SK-N-SH (cell line): ENCODE results near the gene ARHGAP25. TPM values are rescaled to one million over a fixed set of nuclear protein-coding genes. Genes with fewer than 3 reads are reported as not detected.

Experiments
- CTCF ChIA-PET: fragments of 300-600, 350-600 bp; formaldehyde crosslinking; extraction: SDS; loops from one replicate; lab custom pipeline; 2021; lab: Yijun Ruan, JAX
- POLR2A ChIA-PET: fragments of 350-600 bp; sonication (Branson Sonifier 250); formaldehyde crosslinking; extraction: SDS; loops from one replicate; lab custom pipeline; 2020; ENCODE audit warnings: antibody characterized with exemption, inconsistent platforms; lab: Yijun Ruan, JAX
- DNase-seq: peaks from one replicate; pipeline ENCODE4 v3.0.0; 2012
- H2AFZ ChIP-seq: fragments of 200-600 bp; sonication (generic); 2 replicates; pipeline ENCODE4 v1.8.1; 2016; ENCODE audit warnings: antibody characterized with exemption, mild to moderate bottlenecking, low read depth
- H3F3A ChIP-seq: fragments of 200-600 bp; sonication (generic); replicated peaks from 2 replicates; pipeline ENCODE3; 2016; ENCODE audit warnings: antibody characterized with exemption, mild to moderate bottlenecking; ENCODE audit not compliant: insufficient read depth
- H3K27ac ChIP-seq, 2 experiments: fragments of 200-500 bp in 1 of 2; fragments of 200-600 bp in 1 of 2; sonication (Bioruptor generic) in 1 of 2; sonication (generic), shearing (Covaris generic) in 1 of 2; 2 replicates each; pipeline versions ENCODE4 v1.5.1 to v1.6.1; 2014 to 2016; ENCODE audit warnings: low read depth in 2 of 2, inconsistent platforms in 1 of 2, low read length in 1 of 2, mild to moderate bottlenecking in 1 of 2, mixed read lengths in 1 of 2
- H3K27me3 ChIP-seq: fragments of 200-600 bp; sonication (generic), shearing (Covaris generic); 2 replicates; pipeline ENCODE4 v1.6.1; 2016; ENCODE audit warnings: mixed run types; ENCODE audit not compliant: insufficient read depth
- H3K36me3 ChIP-seq, 2 experiments: fragments of 200-500 bp in 1 of 2; fragments of 200-600 bp in 1 of 2; sonication (Bioruptor generic) in 1 of 2; sonication (generic) in 1 of 2; replicated peaks in 1 of 2; 2 replicates each; pipeline versions ENCODE3 to v1.5.1; 2014 to 2016; ENCODE audit warnings: low read length in 1 of 2, mild to moderate bottlenecking in 1 of 2; ENCODE audit not compliant: insufficient read depth in 2 of 2, control insufficient read depth in 1 of 2
- H3K4me1 ChIP-seq, 2 experiments: fragments of 200-500 bp in 1 of 2; fragments of 200-600 bp in 1 of 2; sonication (Bioruptor generic) in 1 of 2; sonication (generic), shearing (Covaris generic) in 1 of 2; 2 replicates each; pipeline versions ENCODE4 v1.5.1 to v1.6.1; 2014 to 2016; ENCODE audit warnings: low read depth in 1 of 2, low read length in 1 of 2, mixed run types in 1 of 2; ENCODE audit not compliant: insufficient read depth in 2 of 2, control insufficient read depth in 1 of 2
- H3K4me2 ChIP-seq: fragments of 200-600 bp; sonication (generic), shearing (Covaris generic); 2 replicates; pipeline ENCODE4 v1.6.1; 2017; ENCODE audit warnings: mixed run types
- H3K4me3 ChIP-seq, 2 experiments: fragments of 200-500 bp in 1 of 2; fragments of 200-600 bp in 1 of 2; sonication (Bioruptor generic) in 1 of 2; sonication (generic), shearing (Covaris generic) in 1 of 2; 2 replicates each; pipeline versions ENCODE4 v1.5.1 to v1.8.1; 2014 to 2016; ENCODE audit warnings: low read depth in 2 of 2, inconsistent platforms in 1 of 2, low read length in 1 of 2, mild to moderate bottlenecking in 1 of 2, mixed read lengths in 1 of 2, moderate library complexity in 1 of 2
- H3K79me2 ChIP-seq: fragments of 200-600 bp; sonication (generic); 2 replicates; pipeline ENCODE4 v1.8.1; 2017; ENCODE audit warnings: mild to moderate bottlenecking; ENCODE audit not compliant: insufficient read depth
- H3K9ac ChIP-seq: fragments of 200-600 bp; sonication (generic); 2 replicates; pipeline ENCODE4 v1.6.1; 2017; ENCODE audit warnings: mixed run types
- H3K9me2 ChIP-seq: fragments of 200-600 bp; sonication (generic); 2 replicates; pipeline ENCODE4 v1.6.1; 2017; ENCODE audit warnings: mixed run types
- H3K9me3 ChIP-seq: fragments of 200-600 bp; sonication (generic); 2 replicates; pipeline ENCODE4 v1.6.1; 2017; ENCODE audit warnings: mixed run types, mild to moderate bottlenecking, moderate library complexity
- H4K20me1 ChIP-seq: fragments of 200-600 bp; sonication (generic); 2 replicates; pipeline ENCODE4 v1.6.1; 2017; ENCODE audit warnings: mild to moderate bottlenecking, mixed run types; ENCODE audit not compliant: insufficient read depth
- ELF1 ChIP-seq: IDR thresholded peaks from 2 replicates; pipeline ENCODE4 v1.4.0; 2012
- EP300 ChIP-seq, 2 experiments: IDR thresholded peaks; 2 replicates each; pipeline versions ENCODE4 v1.4.0 to v1.6.1; 2012; ENCODE audit warnings: borderline replicate concordance in 1 of 2, low read depth in 1 of 2, low read length in 1 of 2
- FOXJ3 ChIP-seq: sonication (generic); formaldehyde crosslinking; IDR thresholded peaks from 2 replicates; pipeline ENCODE4 v1.5.1; 2020; ENCODE audit warnings: mild to moderate bottlenecking, missing genetic modification reagents
- FOXM1 ChIP-seq: IDR thresholded peaks from 2 replicates; pipeline ENCODE4 v1.4.0; 2012; ENCODE audit warnings: low read depth, mild to moderate bottlenecking
- IRF3 ChIP-seq: fragments of 150-350 bp; IDR thresholded peaks from 2 replicates; pipeline ENCODE4 v1.6.1; 2016; ENCODE audit warnings: mild to moderate bottlenecking, low read depth, low read length
- MAX ChIP-seq: IDR thresholded peaks from 2 replicates; pipeline ENCODE4 v1.4.0; 2012; ENCODE audit warnings: low read depth
- NRF1 ChIP-seq: IDR thresholded peaks from 2 replicates; pipeline ENCODE4 v1.6.1; 2012; ENCODE audit warnings: low read depth, mild to moderate bottlenecking, low read length
- RAD21 ChIP-seq: IDR thresholded peaks from 2 replicates; pipeline ENCODE4 v1.6.1; 2012; ENCODE audit warnings: mild to moderate bottlenecking, low read length
- TEAD4 ChIP-seq: IDR thresholded peaks from 2 replicates; pipeline ENCODE4 v1.4.0; 2012; ENCODE audit warnings: mild to moderate bottlenecking, borderline replicate concordance; ENCODE audit not compliant: insufficient read depth
- WGBS: methylation state at CpG from one replicate; pipeline ENCODE4 v1.1.6; 2017; ENCODE audit warnings: low lambda C conversion rate; 5-methylcytosine and 5-hydroxymethylcytosine counted together
- polyA plus RNA-seq, 3 experiments: library from polyadenylated mRNA; depleted of rRNA; stranded (reverse); fragments of >200 nt; gene quantifications; 2 replicates each; pipeline ENCODE4 v1.2.3, GENCODE V29; 2012
- TF ChIP-seq, protein P1 (sequence below): IDR thresholded peaks from 2 replicates; pipeline ENCODE4 v1.6.1; 2012; ENCODE audit warnings: mild to moderate bottlenecking, low read depth, low read length, moderate library complexity

Gene ARHGAP25
- polyA plus RNA-seq, 1 of the 3 experiments (the other 2 are of a cell fraction): not detected

DNA sequence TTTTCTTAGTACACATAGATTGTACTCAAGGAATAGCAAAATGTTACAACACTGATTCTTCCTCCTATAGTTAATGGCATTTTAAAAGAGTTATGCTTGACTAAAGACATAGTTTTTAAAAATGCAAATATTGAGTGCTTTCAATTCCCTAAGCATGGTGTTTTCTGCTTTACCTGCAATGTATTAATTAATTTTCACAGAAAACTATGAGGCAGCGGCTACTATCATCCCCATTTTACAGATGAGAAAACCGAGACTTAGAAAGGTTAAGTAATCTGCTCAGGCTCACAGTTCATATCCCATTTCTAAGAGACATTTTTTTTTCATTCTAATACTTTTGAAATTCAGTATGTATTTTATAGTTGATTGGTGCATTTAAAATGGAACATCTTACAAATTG lies 98.6 kb downstream of the ARHGAP25 start:
- Histone ChIP-seq H4K20me1 (no peaks in the 10 kb centered on the region), H3K9me3 (no peaks in the 10 kb centered on the region), H3K27ac (no peak overlapping the region), H3K36me3 (no peaks in the 10 kb centered on the region), H3K4me1 (peaks cover 16 to 24% of the 10 kb centered on the region in 2 experiments), H3K4me3 (no peak overlapping the region), H3F3A (peaks cover 8% of the 10 kb centered on the region), H3K27me3 (no peaks in the 10 kb centered on the region), H3K79me2 (no peaks in the 10 kb centered on the region), H2AFZ (no peak overlapping the region), H3K4me2 (no peak overlapping the region), H3K9me2 (no peaks in the 10 kb centered on the region), H3K9ac (no peak overlapping the region)
- 95% methylated on average over 2 of the region's 2 CpGs for WGBS
- POLR2A ChIA-PET: no interaction called here
- TF ChIP-seq FOXM1: no peak
- TF ChIP-seq MAX: no peak
- TF ChIP-seq EP300 (IDR thresholded peaks at IDR 0.05; ENCODE audit: borderline replicate concordance in 1 of 2, low read depth in 1 of 2, low read length in 1 of 2): no peak
- TF ChIP-seq, protein P1, sequence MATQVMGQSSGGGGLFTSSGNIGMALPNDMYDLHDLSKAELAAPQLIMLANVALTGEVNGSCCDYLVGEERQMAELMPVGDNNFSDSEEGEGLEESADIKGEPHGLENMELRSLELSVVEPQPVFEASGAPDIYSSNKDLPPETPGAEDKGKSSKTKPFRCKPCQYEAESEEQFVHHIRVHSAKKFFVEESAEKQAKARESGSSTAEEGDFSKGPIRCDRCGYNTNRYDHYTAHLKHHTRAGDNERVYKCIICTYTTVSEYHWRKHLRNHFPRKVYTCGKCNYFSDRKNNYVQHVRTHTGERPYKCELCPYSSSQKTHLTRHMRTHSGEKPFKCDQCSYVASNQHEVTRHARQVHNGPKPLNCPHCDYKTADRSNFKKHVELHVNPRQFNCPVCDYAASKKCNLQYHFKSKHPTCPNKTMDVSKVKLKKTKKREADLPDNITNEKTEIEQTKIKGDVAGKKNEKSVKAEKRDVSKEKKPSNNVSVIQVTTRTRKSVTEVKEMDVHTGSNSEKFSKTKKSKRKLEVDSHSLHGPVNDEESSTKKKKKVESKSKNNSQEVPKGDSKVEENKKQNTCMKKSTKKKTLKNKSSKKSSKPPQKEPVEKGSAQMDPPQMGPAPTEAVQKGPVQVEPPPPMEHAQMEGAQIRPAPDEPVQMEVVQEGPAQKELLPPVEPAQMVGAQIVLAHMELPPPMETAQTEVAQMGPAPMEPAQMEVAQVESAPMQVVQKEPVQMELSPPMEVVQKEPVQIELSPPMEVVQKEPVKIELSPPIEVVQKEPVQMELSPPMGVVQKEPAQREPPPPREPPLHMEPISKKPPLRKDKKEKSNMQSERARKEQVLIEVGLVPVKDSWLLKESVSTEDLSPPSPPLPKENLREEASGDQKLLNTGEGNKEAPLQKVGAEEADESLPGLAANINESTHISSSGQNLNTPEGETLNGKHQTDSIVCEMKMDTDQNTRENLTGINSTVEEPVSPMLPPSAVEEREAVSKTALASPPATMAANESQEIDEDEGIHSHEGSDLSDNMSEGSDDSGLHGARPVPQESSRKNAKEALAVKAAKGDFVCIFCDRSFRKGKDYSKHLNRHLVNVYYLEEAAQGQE: no peak
- no peak for TF ChIP-seq IRF3
- CTCF ChIA-PET: interaction anchor here (1.1 kb wide), 1 partner anchor 21 kb away, joined by 4 read pairs; no protein-coding TSS in a partner anchor
- no peak for DNase-seq

GRCh38 chr2:68834737-68835376 lies 100.2 kb downstream of the ARHGAP25 start:
- Histone ChIP-seq H3K9me2 (no peaks in the 10 kb centered on the region), H3K79me2 (no peaks in the 10 kb centered on the region), H3K4me2 (no peak overlapping the region), H3K4me1 (peaks cover 0 to 13% of the 10 kb centered on the region in 2 experiments; a peak in 3 of 4 replicates), H3K36me3 (no peaks in the 10 kb centered on the region), H3K9me3 (no peaks in the 10 kb centered on the region), H3K27ac (no peak overlapping the region), H3K27me3 (no peaks in the 10 kb centered on the region), H3K4me3 (no peak overlapping the region), H3K9ac (no peak overlapping the region), H4K20me1 (no peaks in the 10 kb centered on the region), H2AFZ (no peak overlapping the region), H3F3A (peaks cover 8% of the 10 kb centered on the region)
- WGBS: 88% methylated on average over 6 of the region's 6 CpGs
- CTCF ChIA-PET: interaction anchor here (1.1 to 1.8 kb wide), 5 partner anchors 11 to 372 kb away, joined by 3 to 5 read pairs (median 3); no protein-coding TSS in a partner anchor
- no peak for DNase-seq
- POLR2A ChIA-PET: no interaction called here
- no peak for TF ChIP-seq MAX
- TF ChIP-seq FOXJ3 (CRISPR knock-in tag): no peak
- TF ChIP-seq NRF1: no peak
- TF ChIP-seq TEAD4: no peak
- no peak for TF ChIP-seq RAD21
- no peak for TF ChIP-seq ELF1
- no peak for TF ChIP-seq EP300 (IDR thresholded peaks at IDR 0.05; ENCODE audit: borderline replicate concordance in 1 of 2, low read depth in 1 of 2, low read length in 1 of 2)
- TF ChIP-seq, all 33 proteins: peak for 0
